GM18499 (cell line): ENCODE results near the gene CDT1.
"Not testable (repeated sequence)": the region's sequence is repeated elsewhere in the genome, so short reads cannot be mapped to it uniquely, and the experiment has no call there.

Experiments used
- ATAC-seq: cut with Tn5 transposase; IDR thresholded peaks from one replicate; pipeline ENCODE4 v1.9.1; 2021; ENCODE audit warnings: moderate number of reproducible peaks; ENCODE audit not compliant: insufficient read depth, unreplicated experiment

The CDT1 gene

GRCh38 chr16:88782454-88783390, 20.9 kb upstream of the CDT1 start:
- no peak for ATAC-seq

- ATAC-seq = no peak
Observed at GRCh38 chr16:88783391-88784073, 20.1 kb upstream of the CDT1 start.

GRCh38 chr16:88784074-88784855, 19.3 kb upstream of the CDT1 start:
- ATAC-seq = no peak

GRCh38 chr16:88784856-88785105, 18.8 kb upstream of the CDT1 start:
- ATAC-seq = no peak

GRCh38 chr16:88785106-88785924, 18.3 kb upstream of the CDT1 start, which contains the start of gene PIEZO1:
Gene PIEZO1, minus strand, starts transcription at chr16:88785220. Its CDS starts 256 bp downstream, at chr16:88784964.
- no peak for ATAC-seq

- no peak for ATAC-seq
Observed at GRCh38 chr16:88787579-88788314, 15.8 kb upstream of the CDT1 start.

GRCh38 chr16:88788749-88789148, 14.8 kb upstream of the CDT1 start:
- ATAC-seq = not testable (repeated sequence)

GRCh38 chr16:88789594-88789993, 14.0 kb upstream of the CDT1 start:
- no peak for ATAC-seq

- ATAC-seq = no peak
Observed at GRCh38 chr16:88790312-88791211, 13.0 kb upstream of the CDT1 start.

- ATAC-seq = no peak
Observed at GRCh38 chr16:88792078-88792550, 11.5 kb upstream of the CDT1 start.

GRCh38 chr16:88792668-88793250, 10.8 kb upstream of the CDT1 start:
- no peak for ATAC-seq

- ATAC-seq = no peak
Observed at GRCh38 chr16:88793251-88793954, 10.2 kb upstream of the CDT1 start.

- ATAC-seq = no peak
Observed at GRCh38 chr16:88796278-88796677, 7.3 kb upstream of the CDT1 start.

- ATAC-seq = no peak
Observed at GRCh38 chr16:88798073-88798472, 5.5 kb upstream of the CDT1 start.

GRCh38 chr16:88798772-88799455, 4.7 kb upstream of the CDT1 start:
- ATAC-seq = no peak

- no peak for ATAC-seq
Observed at GRCh38 chr16:88799569-88800276, 3.9 kb upstream of the CDT1 start.
